H1 (cell line): ENCODE results near the gene DGKZ. TPM values are rescaled to one million over a fixed set of nuclear protein-coding genes. Genes with fewer than 3 reads are reported as not detected.

ENCODE experiments used
- CEBPB ChIP-seq: IDR thresholded peaks from 2 replicates; pipeline ENCODE4 v1.6.1; 2012; ENCODE audit warnings: low read depth, low read length
- FOSL1 ChIP-seq: IDR thresholded peaks from 2 replicates; pipeline ENCODE4 v1.6.1; 2011; ENCODE audit warnings: mild to moderate bottlenecking, low read depth, low read length, moderate library complexity; ENCODE audit not compliant: insufficient read depth
- GABPA ChIP-seq: IDR thresholded peaks from 2 replicates; pipeline ENCODE4 v1.6.1; 2011; ENCODE audit warnings: mild to moderate bottlenecking, low read length, moderate library complexity, borderline replicate concordance; ENCODE audit not compliant: insufficient read depth
- RXRA ChIP-seq: IDR thresholded peaks from 2 replicates; pipeline ENCODE4 v1.6.1; 2011; ENCODE audit warnings: low read depth, mild to moderate bottlenecking, low read length, moderate library complexity; ENCODE audit not compliant: insufficient read depth
- YY1 ChIP-seq: IDR thresholded peaks from 2 replicates; pipeline ENCODE4 v1.6.1; 2011; ENCODE audit warnings: low read depth, mild to moderate bottlenecking, low read length
- polyA plus RNA-seq, 7 experiments: library from polyadenylated mRNA; depleted of rRNA in 3 of 7; stranded (reverse) in 5 of 7; unstranded in 2 of 7; fragments of >200 nt in 5 of 7; fragments of 200-250 nt in 2 of 7; gene quantifications; 1 replicate in 5 of 7; 2 replicates in 1 of 7; 4 replicates in 1 of 7; pipeline versions ENCODE4 v1.2.1 to v1.2.3, GENCODE V29; 2011 to 2013; ENCODE audit warnings: missing spikeins in 2 of 7, mixed read lengths in 2 of 7
- total RNA-seq: library from RNA; stranded (reverse); fragmentation: NEBNext Ultra II Directional; extraction: Animal tissue kit (Norgen Biotek cat#: 25700); gene quantifications from 2 replicates; pipeline ENCODE4 v1.2.1, GENCODE V29; 2021
- TF ChIP-seq, protein P1 (sequence below): fragments of 300-600 bp; sonication (generic); IDR thresholded peaks from 2 replicates; pipeline ENCODE4 v1.7.1; 2012; ENCODE audit warnings: low read length, moderate library complexity, mild to moderate bottlenecking, inconsistent platforms; ENCODE audit not compliant: insufficient replicate concordance
- TF ChIP-seq, protein P2 (sequence below): IDR thresholded peaks from 2 replicates; pipeline ENCODE4 v1.6.1; 2012; ENCODE audit warnings: inconsistent platforms
- TF ChIP-seq, protein P3 (sequence below): IDR thresholded peaks from 2 replicates; pipeline ENCODE4 v1.6.1; 2011; ENCODE audit warnings: low read depth, mild to moderate bottlenecking, low read length; ENCODE audit not compliant: insufficient read depth

The DGKZ gene
- total and polyA plus RNA-seq, 2 of the 8 experiments (the other 6 are each of a cell fraction or from before 2014, with no cell fraction given) = 84.4 to 184 TPM

DNA sequence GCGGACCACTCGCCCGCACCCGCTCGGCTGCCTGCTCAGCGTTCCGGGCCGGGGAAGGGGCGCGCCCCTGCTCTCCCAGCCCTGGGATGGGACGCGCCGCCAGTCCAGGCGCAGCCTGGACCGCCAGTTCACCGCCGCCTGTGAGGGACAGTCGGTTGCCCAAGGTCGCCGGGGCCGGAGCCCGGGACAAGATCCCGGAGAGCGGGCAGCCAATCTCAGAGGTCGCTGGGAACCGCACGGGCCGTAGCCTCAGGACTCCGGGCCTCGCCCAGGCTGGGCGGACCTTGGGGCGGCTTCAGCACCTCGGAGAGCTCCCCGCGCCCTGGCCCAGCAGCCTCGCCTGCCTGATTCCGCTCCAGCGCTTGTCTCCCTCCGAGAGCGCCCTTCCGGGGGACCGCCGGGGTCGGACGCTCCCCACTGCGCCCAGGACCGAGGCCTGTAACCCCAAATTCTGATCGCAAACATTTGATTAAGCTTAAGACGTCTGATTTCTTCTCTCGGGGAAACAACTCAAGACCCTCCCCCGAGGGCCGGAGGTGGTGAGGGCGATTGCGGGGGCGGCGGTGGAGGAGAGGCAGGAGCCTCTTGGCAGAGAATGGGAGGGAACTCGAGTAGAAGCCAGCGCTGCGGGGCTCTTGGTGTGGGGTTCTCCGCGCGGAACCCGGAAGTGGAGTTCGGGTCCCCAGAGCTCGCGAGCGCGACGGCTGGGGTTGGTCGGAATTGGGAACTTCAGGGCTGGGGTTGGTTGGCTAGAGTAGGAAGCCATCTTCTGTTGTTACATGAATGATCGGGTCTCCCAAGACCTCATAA, 45.4 kb downstream of the DGKZ start (continued):
- TF ChIP-seq, protein P1, sequence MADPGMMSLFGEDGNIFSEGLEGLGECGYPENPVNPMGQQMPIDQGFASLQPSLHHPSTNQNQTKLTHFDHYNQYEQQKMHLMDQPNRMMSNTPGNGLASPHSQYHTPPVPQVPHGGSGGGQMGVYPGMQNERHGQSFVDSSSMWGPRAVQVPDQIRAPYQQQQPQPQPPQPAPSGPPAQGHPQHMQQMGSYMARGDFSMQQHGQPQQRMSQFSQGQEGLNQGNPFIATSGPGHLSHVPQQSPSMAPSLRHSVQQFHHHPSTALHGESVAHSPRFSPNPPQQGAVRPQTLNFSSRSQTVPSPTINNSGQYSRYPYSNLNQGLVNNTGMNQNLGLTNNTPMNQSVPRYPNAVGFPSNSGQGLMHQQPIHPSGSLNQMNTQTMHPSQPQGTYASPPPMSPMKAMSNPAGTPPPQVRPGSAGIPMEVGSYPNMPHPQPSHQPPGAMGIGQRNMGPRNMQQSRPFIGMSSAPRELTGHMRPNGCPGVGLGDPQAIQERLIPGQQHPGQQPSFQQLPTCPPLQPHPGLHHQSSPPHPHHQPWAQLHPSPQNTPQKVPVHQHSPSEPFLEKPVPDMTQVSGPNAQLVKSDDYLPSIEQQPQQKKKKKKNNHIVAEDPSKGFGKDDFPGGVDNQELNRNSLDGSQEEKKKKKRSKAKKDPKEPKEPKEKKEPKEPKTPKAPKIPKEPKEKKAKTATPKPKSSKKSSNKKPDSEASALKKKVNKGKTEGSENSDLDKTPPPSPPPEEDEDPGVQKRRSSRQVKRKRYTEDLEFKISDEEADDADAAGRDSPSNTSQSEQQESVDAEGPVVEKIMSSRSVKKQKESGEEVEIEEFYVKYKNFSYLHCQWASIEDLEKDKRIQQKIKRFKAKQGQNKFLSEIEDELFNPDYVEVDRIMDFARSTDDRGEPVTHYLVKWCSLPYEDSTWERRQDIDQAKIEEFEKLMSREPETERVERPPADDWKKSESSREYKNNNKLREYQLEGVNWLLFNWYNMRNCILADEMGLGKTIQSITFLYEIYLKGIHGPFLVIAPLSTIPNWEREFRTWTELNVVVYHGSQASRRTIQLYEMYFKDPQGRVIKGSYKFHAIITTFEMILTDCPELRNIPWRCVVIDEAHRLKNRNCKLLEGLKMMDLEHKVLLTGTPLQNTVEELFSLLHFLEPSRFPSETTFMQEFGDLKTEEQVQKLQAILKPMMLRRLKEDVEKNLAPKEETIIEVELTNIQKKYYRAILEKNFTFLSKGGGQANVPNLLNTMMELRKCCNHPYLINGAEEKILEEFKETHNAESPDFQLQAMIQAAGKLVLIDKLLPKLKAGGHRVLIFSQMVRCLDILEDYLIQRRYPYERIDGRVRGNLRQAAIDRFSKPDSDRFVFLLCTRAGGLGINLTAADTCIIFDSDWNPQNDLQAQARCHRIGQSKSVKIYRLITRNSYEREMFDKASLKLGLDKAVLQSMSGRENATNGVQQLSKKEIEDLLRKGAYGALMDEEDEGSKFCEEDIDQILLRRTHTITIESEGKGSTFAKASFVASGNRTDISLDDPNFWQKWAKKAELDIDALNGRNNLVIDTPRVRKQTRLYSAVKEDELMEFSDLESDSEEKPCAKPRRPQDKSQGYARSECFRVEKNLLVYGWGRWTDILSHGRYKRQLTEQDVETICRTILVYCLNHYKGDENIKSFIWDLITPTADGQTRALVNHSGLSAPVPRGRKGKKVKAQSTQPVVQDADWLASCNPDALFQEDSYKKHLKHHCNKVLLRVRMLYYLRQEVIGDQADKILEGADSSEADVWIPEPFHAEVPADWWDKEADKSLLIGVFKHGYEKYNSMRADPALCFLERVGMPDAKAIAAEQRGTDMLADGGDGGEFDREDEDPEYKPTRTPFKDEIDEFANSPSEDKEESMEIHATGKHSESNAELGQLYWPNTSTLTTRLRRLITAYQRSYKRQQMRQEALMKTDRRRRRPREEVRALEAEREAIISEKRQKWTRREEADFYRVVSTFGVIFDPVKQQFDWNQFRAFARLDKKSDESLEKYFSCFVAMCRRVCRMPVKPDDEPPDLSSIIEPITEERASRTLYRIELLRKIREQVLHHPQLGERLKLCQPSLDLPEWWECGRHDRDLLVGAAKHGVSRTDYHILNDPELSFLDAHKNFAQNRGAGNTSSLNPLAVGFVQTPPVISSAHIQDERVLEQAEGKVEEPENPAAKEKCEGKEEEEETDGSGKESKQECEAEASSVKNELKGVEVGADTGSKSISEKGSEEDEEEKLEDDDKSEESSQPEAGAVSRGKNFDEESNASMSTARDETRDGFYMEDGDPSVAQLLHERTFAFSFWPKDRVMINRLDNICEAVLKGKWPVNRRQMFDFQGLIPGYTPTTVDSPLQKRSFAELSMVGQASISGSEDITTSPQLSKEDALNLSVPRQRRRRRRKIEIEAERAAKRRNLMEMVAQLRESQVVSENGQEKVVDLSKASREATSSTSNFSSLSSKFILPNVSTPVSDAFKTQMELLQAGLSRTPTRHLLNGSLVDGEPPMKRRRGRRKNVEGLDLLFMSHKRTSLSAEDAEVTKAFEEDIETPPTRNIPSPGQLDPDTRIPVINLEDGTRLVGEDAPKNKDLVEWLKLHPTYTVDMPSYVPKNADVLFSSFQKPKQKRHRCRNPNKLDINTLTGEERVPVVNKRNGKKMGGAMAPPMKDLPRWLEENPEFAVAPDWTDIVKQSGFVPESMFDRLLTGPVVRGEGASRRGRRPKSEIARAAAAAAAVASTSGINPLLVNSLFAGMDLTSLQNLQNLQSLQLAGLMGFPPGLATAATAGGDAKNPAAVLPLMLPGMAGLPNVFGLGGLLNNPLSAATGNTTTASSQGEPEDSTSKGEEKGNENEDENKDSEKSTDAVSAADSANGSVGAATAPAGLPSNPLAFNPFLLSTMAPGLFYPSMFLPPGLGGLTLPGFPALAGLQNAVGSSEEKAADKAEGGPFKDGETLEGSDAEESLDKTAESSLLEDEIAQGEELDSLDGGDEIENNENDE = no peak
- no peak for TF ChIP-seq CEBPB
- no peak for TF ChIP-seq YY1
- no peak for TF ChIP-seq RXRA
- no peak for TF ChIP-seq FOSL1
- peak; percentile 69; the same call in 1 of the 2 replicates for TF ChIP-seq GABPA
- TF ChIP-seq, protein P2, sequence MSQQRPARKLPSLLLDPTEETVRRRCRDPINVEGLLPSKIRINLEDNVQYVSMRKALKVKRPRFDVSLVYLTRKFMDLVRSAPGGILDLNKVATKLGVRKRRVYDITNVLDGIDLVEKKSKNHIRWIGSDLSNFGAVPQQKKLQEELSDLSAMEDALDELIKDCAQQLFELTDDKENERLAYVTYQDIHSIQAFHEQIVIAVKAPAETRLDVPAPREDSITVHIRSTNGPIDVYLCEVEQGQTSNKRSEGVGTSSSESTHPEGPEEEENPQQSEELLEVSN = no peak
- TF ChIP-seq, protein P3, sequence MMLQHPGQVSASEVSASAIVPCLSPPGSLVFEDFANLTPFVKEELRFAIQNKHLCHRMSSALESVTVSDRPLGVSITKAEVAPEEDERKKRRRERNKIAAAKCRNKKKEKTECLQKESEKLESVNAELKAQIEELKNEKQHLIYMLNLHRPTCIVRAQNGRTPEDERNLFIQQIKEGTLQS = no peak
